NCI-H69 (cell line): ENCODE data around the gene B3GALT6.

ENCODE experiments used
- DNase-seq: peaks from one replicate; lab custom pipeline; 2025; lab: John Stamatoyannopoulos, UW

The B3GALT6 gene

GRCh38 chr1:1232796-1233566, 944 bp downstream of the B3GALT6 start:
- no peak for DNase-seq

- no peak for DNase-seq
Observed at GRCh38 chr1:1233567-1233892, 1.5 kb downstream of the B3GALT6 start.

GRCh38 chr1:1234180-1234808, 2.3 kb downstream of the B3GALT6 start:
- no peak for DNase-seq

- no peak for DNase-seq
Observed at GRCh38 chr1:1235016-1235744, 3.1 kb downstream of the B3GALT6 start.

- no peak for DNase-seq
Observed at GRCh38 chr1:1236176-1236763, 4.2 kb downstream of the B3GALT6 start.

DNA sequence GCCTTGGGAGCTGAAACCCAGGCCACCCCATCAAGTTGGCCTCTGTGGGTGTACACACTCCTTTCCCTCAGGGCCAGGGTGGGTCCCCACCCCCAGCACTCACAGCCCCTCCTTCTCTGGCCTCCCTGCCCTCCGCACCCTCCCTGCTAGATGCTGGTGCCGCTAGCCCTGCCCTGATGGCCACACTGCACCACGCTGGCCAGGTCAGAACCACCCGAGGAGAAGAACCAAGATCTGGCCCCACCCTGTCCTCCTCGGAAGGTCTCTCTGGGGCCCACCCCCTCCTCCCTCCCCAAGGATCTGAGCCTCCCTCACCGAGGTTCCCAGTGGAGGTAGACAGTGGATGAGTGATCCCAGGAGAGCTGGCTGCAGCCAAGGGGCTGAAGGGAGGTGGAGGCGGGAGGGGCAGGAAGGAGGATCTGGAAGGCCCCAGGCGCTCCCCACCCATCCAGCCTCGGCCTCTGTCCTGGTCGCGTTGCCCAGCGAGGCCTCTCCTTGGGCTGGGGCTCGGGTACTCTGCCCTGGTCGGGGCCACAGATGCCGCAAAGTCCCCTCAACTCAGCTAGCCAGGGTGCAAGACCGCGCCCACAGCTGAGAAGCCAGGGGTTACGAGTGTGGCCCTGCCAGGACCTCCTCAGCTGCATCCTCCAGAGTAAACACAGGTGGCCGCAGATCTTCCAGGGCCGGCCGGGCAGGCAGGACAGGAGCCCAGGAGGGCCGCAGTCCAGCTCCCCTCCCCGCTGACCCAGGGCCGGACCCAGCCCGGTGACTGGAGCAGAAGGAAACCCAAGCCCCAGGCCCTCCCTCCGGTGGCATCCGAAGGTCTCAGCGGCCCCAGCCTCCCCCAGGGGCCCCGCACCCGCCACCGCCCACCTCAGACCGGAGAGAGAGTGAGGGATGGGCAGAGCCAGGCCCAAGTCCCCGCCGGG, 5.2 kb downstream of the B3GALT6 start:
- DNase-seq, result no peak

DNA sequence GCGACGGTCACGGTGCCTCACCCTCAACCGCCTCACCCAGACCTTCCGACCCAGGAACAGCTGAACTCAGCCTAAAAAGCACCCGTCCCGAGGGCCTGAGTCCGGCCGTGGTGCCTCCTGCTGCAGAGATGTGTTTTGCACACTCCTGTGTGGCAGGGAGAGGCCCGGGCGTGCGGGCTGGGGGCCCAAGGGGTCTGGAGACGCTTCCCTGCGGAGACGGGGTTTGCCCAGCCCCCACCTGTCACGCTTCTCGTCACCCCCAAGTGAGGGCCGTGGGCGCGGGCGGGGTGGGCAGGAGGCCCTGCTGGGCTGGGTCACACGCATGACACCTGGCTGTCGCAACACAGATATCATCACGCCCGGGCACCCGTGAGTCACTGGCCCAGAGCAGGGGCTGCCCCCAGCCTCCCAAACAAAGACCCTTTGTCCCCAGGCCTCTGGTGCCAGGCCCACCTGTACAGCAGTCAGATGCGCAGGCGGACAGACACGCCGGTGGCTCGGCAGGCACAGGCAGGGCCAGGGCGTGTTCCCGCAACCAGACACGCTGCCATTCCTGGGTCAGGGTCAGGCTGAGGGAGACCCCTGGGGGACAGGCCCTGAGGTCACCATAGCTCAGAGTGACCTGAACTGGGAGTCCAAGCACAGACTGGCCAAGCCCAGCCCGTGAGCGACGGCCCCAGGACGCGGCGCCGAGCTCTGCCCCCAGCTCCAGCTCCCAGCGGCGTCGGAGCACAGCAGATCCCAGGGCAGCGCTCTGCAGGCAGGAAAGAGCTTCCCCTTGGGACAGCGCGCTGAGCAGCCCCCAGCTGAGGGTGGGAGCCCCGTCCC, 6.1 kb downstream of the B3GALT6 start:
- no peak for DNase-seq

GRCh38 chr1:1238702-1239178, 6.7 kb downstream of the B3GALT6 start:
- no peak for DNase-seq

GRCh38 chr1:1239227-1239613, 7.2 kb downstream of the B3GALT6 start:
- DNase-seq, result no peak

- DNase-seq, result no peak
Observed at GRCh38 chr1:1239614-1240347, 7.7 kb downstream of the B3GALT6 start.

- DNase-seq, result no peak
Observed at GRCh38 chr1:1240348-1240732, 8.3 kb downstream of the B3GALT6 start.

GRCh38 chr1:1240822-1241587, 9.0 kb downstream of the B3GALT6 start:
- no peak for DNase-seq

DNA sequence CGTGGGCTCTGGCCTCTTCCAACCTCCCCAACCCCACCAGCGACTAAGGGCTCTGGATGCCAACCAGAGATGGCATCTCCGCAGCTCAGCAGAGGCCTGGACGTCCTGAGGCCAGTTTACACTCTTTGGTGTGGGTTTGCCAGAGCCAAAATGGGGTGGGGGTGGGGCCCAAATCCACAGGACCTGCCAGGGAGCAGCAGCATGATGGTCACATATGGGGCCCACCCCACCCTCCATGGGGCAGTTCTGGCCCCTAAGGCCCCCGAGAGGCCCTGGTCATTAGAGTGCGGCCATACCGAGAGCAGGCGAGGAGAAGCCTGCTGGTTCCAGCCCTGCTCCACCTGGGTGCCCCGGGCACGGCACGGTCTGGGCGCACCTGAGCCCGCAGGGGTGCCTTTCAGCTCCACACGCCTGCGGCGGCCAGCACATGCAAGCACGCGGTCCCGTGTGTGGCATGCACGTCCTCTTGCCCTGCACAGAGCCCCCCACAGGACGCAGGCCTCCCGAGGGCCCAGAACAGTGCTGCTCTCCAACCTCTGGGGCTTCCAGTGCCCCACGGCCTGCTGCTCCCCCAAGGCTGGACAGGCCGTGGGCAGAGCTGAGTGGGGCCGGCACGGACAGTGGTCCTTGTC, 9.7 kb downstream of the B3GALT6 start:
- DNase-seq, result no peak

GRCh38 chr1:1242461-1243265, 10.6 kb downstream of the B3GALT6 start:
- DNase-seq, result no peak

GRCh38 chr1:1243266-1243660, 11.2 kb downstream of the B3GALT6 start:
- DNase-seq, result no peak

- no peak for DNase-seq
Observed at GRCh38 chr1:1243807-1244191, 11.8 kb downstream of the B3GALT6 start.

- DNase-seq, result no peak
Observed at GRCh38 chr1:1244192-1244811, 12.3 kb downstream of the B3GALT6 start.
